NCI-H2196 treated with DMSO at 0.1 percent for 48 hours (cell line): ENCODE results near the gene VWA3A.
"Not testable (repeated sequence)": the region's sequence is repeated elsewhere in the genome, so short reads cannot be mapped to it uniquely, and the experiment has no call there.

Source experiments
- DNase-seq: peaks from one replicate; lab custom pipeline; 2025; ENCODE audit not compliant: unreplicated experiment; lab: John Stamatoyannopoulos, UW

The VWA3A gene, protein sequence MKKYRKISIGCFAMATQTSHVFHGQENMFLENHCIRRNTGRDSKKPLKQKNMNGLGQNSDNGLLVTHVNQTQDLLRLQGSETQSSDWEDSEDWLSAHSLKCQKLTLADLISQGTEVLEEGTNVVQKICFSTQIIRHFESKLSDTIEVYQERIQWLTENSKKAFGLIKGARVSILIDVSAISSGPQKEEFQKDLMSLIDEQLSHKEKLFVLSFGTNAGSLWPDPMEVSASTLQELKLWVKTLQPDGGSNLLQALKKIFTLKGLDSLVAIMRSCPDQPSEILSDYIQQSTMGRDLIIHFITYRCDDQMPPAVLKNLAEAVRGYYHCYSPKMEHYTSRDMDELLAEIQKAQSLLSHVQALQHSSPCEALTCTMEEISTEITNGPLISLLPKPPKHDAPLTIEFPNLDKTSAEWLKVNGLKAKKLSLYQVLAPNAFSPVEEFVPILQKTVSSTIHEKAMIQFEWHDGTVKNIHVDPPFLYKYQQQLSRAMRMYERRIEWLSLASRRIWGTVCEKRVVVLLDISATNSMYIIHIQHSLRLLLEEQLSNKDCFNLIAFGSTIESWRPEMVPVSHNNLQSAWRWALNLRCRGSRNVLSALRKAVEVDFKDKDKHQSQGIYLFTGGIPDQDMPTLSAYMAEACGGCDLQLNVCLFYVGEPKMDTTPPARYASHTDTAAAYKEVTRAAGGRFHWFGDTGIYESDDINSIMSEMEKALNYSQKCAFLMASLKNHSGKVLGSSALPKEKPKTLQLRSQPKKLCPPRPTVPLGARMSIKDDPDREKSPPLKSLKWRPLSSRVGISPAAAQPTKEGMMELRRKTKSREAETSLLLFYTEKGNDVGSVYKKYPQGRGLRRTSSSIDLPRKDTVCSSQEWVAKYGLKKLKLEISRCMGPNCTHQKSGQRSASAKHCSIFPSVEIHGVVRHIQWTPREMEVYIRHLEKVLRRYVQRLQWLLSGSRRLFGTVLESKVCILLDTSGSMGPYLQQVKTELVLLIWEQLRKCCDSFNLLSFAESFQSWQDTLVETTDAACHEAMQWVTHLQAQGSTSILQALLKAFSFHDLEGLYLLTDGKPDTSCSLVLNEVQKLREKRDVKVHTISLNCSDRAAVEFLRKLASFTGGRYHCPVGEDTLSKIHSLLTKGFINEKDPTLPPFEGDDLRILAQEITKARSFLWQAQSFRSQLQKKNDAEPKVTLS

DNA sequence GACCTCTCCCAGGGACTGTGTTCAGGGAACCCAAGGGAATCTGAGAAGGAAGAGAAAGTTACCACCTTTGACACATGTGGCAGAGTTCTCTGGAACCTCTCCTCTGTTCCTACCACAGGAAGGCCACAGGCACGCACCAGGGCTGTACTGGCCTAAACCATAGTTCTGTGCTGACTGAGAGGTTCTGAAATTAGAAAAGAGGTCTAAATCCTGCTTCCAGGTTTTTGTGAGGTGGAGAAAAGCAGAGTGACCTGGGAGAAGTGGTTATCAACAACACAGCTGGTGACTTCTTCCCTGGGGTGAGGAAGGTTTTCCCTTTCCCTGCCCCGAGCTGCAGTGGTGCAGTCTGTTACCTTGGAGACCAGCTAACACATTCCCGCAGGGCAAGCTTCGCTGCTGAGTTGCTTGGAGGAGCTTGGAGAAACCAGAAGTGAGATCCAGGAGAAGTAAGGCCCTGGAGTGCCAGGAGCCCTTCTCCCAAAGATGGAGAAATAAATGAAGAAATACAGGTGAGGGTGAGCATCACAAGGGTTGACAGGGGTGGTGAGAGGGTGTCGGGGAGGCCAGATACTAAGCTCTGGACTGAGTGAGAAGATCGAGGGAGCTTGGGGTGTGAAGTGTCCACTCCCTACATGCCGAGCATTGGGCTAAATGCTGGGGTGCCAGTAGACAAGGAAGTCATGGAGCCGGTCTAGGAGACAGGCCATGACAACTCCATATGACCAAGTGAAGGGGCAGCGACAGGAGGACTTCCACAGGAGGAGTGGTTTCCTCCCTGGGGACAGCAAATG is at the start of gene VWA3A:
Gene VWA3A (plus strand): TSS at position 399 of the 791 bp plus-strand sequence. CDS start 97 bp downstream, at position 496.
- no peak for DNase-seq

DNA sequence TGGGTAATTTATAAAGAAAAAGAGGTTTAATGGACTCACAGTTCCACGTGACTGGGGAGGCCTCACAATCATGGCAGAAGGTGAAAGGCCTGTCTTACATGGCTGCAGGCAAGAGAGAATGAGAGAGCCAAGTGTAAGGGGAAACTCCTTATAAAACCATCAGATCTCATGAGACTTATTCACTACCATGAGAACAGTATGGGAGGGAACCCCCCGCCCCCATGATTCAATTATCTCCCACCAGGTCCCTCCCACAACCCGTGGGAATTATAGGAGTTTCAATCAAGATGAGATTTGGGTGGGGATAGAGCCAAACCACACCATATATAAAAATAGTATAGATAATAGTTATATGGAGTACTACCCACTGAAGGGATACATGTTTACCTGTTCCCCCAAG is 48.5 kb upstream of the VWA3A start:
- not testable (repeated sequence) for DNase-seq

- not testable (repeated sequence) for DNase-seq
Observed at GRCh38 chr16:22045888-22046287, 46.5 kb upstream of the VWA3A start.

DNA sequence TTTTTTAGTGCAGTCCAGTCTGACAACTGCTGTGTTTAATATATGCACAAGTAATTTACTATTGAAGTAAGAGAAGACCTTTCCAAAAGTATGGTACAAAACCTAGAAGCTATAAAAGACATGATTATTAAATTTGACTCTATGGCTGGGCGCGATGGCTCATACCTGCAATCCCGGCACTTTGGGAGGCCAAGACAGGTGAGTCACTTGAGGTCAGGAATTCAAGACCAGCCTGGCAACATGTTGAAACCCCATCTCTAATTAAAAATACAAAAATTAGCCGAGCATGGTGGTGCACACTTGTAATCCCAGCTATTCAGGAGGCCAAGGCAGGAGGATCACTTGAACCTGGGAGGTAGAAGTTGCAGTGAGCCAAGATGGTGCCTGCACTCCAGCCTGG is 41.4 kb upstream of the VWA3A start:
- DNase-seq = no peak

DNA sequence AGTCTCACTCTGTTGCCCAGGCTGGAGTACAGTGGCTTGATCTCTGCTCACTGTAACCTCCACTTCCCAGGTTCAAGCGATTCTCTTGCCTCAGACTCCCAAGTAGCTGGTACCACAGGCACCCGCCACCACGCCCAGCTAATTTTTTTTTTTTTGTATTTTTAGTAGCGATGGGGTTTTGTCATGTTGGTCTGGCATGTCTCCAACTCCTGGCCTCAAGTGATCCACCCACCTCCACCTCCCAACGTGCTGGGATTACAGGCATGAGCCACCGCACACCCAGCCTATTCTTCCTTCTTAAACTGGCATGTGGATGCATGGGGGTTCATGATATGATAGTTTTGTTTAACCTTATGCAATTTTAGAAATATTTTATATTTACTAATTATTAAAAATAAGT is 39.4 kb upstream of the VWA3A start:
- DNase-seq = no peak

DNA sequence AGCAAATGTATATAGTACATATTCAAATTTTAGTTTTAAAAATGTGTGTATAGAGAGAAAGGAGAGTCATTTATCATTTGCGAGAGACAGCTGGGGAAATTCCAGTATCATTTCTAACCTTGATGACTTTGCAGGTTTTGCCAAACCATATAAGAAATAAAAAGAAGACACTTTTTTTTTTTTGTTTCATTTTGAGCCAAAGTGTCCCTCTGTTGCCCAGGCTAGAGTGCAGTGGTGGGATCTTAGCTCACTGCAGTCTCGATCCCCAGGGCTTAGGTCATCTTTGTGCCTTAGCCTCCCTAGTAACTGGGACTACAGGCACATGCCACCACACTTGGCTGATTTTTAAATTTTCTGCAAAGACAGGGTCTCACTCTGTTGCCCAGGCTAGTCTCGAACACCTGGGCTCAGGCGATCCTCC is 38.4 kb upstream of the VWA3A start:
- no peak for DNase-seq

DNA sequence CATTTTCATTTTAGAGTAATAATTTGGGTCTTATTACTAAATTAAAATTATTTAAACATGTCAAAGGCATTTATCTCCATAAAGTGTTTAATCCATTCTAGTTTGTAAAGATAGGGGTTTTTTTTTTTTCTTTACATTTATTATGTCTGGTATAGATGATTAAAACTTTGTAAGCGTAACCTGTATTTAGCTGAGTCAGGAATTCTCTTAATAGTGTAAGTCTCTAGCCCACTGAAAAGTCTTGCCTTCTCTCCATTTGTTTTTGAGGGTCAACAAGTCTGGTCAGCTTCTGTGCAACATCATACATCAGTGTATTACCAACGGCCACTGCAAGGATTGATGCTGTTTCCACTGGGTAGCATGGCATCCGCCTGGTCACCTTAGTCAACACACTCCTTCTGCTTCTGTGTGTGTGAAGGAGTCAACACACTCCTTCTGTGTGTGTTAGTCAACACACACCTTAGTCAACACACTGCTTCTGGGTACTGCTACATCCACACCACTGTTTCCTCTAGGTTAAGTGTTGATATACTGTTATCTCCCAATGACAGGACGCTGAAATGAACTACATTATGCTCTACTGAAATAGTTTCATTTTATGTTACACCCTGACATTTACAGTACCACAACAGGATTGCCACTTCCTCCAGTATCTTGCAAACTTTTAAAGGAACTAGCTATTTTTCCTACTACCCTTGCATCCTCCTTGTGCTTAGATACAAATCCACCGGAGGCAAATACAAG is 37.3 kb upstream of the VWA3A start:
- DNase-seq = no peak

- no peak for DNase-seq
Observed at GRCh38 chr16:22055881-22056280, 36.5 kb upstream of the VWA3A start.

DNA sequence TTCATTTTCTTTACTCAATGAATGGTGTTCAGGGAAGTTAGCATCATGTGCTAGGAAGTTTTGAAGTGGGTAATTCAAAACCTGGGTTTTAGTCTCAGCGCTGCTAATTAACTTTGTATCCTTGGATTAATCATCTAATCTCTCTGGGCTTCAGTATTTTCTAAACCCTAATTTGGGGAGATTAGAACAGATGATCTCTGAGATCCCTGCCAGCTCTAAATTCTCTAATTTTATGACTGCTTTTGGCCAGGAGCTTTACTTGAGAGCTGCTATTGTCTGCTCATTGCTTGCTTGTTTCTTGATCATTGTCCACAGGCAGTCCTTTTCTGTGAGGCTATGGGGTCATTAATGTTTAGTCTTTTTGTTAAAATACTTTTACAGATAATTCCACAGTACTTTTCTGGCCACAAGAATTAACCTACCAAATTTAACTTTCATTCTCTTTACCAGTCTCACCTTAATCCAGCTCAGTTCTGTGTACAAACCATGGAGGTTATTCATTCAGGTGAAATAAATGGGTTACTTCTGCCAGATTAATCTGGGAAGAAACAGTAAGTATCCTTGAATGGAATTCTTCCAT is 28.4 kb upstream of the VWA3A start:
- no peak for DNase-seq

GRCh38 chr16:22065252-22065651 is 27.1 kb upstream of the VWA3A start:
- DNase-seq = no peak

DNA sequence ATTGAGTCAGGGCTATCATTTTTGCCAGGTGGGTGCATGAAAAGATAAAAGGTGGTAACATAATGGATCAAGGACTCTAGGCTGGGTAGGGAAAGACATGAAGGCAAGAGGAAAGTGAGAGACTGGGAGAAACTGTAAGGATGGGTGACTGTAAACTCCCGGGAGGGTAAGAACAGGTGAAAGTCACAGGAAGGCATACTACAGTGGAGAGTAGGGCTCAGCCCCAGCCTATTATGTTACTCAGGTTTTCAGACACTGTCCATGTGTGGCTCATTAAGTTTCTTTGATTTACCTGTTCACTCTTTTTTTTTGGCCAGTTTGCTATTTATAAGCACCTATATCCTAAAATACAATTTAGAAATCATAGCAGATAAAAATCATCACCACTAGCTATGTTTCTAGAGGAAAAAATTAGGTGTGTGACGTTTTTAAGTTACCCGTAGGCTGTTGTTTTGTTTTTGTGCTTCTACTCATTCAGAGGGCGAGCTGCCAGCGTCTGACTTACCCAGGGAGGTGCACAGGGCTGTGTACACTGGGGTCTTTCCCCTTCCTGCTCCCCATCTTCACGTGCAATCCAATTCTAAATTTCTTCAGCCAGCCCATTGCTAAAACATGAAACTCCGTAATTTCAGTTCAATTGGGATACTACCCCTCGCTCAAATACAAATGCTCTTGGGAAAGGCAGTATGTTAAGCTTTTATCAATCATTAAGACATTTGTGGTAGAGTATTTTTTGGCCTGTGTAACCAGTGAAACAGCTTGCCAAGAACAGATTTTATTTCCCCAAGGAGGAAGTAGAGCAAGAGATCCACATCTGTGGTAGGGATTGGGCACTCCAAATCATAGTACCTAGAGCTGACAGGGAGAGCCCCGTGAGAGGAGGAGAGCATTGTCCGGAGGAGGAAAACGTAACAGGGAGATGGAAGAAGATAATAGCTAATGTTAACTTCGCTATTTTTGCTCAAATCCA is 21.7 kb upstream of the VWA3A start:
- no peak for DNase-seq

DNA sequence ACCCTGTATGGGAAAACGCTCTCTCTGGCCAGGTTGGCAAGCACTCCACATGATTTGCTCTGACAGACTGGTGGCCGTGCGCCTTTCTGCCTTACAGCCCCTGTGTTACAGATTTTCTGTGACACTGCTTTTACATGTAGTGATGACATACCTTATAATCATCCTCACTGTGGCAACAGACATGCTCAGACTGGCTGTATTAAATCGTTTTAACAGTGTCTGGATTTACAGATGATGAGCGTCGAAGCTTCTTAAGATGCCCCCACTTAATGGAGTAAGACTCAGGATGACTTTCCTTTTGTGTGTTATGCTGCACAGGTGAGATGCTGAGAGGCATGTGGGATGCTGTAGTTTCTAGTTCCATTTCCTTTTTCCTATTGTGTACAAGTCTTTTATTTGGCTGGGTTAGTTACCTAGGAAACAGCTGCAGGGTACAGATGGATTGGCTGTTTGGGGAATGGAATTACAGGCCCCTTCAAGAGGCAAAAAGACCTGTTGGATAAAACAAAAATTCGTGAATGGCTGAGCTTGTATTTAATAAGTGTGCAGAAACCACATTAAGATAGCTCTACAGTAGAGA is 20.9 kb upstream of the VWA3A start:
- no peak for DNase-seq

GRCh38 chr16:22073350-22073749 is 19.0 kb upstream of the VWA3A start:
- no peak for DNase-seq

DNA sequence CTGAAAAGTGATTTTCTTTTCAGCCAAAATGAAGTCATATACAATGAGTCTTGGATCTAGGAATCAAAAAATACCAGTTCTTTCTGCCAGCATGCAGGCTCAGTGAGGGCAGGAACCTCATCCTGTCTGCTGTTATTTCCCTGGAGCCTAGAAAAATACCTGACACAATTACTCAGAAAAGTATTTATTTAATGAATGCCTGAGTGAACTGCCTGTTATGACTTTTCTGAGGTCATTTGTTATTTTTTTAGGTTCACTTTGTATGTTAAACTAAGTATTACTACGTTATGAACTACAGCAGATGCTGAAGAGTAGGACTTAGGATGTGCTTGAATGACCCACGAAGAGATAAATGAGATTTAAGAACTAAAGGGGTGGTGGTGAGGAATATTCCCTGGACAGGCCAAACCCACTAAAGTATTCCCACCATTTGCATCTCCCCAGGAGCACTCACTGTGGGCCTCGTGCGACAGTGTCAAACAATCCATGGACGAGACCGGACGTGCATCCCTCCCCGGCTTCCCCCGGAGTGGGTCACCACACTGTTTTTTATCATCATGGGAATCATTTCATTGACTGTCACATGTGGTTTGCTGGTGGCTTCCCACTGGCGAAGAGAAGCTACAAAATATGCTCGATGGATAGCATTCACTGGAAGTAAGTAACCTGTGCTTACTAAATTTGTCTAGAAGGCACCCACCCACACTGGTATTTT is 17.1 kb upstream of the VWA3A start:
- DNase-seq = no peak

DNA sequence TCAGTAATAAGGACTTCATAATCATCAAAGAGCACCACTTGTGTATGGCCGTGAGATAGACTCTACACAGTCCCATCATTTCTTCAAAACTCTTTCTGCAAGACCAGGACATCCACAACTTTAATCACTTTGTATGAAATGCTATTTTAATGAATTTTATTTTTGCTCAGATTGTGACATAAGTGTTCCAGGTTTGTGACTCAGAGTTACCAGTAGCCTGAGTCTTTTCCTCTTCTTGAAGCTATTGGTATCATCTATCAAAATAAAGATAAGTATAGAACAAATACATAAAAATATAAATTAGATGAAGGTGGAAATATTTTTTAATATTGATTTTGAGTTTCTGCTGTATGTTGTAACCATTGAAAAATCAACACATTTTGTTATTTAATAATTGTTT is 16.6 kb upstream of the VWA3A start:
- no peak for DNase-seq

- DNase-seq = peak; percentile 40
Observed at GRCh38 chr16:22077700-22078313, 14.5 kb upstream of the VWA3A start.

DNA sequence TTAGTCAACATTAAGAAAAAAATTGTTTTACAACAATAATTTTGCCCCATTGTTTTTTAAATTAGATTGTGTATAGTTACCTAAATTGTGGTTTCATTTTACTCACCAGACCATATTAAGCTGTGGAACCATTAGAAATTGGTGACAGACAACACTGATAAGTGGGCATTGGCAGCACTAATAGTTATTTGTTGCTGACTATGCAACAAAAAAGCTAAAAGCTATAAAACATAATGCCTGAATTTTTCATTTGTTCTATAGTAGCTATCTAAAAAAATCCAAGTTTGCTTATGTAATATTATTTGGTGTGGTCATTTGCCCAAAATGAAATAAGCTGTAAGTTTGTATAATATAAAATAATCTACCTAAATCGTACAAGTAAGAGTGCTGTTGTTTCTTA is 13.7 kb upstream of the VWA3A start:
- no peak for DNase-seq
